Ecto neural progenitor cell (in vitro differentiated cells): Measurements from ENCODE around the gene ARHGAP28.

Experiments
- DNase-seq: peaks from one replicate; pipeline ENCODE4 v3.0.0-alpha.2; 2018; ENCODE audit warnings: low spot score

Gene ARHGAP28

DNA sequence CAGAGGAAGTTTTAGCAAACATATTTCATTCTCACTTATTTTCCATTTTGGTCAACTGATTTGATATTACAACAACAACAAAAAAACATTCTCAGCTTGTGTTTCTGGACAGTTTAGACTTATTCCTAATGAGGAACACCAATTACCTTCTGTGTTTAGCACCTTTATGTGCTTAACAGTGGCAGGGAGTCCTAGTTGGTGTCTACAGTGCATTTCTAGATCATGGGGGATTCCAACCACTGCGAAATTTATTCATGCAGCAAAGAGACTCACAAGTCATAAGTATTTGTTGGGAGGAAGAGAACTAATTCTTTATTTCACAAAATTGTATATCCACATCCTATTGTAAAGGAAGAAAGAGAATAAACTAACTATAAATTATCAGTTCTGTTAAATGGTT is 4.2 kb downstream of the ARHGAP28 start:
- no peak for DNase-seq

DNA sequence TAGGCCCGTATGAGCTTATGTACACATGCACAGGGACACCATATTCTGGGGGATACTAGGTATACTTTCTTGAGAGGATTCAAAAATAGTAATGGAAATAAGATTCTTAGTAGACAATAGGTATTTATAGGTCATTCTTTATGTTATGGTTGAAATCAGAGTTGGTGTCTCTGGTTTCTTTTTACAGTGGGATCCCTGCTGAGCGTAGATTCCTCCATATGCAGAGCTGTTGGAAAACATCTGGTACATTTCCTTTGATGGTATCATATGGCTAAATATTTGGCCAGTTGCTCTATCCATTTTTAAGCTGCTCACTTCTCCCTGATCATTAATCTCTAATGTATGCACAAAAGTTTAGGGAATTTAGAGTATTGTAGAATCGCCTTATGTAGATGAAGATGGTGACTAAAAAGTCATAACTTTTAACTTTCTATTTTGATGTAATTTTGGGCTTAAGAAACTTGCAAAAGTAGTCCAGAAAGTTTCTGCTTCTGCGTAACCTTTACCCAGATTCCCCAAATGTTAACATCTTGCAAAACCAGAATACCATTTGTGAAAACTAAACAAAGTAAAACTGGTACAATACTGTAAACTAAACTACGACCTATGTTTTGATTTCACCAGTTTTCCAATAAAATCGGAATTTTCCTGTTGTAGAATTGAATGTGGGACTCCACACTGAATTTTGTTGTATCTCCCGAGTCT is 5.4 kb downstream of the ARHGAP28 start:
- DNase-seq: no peak

DNA sequence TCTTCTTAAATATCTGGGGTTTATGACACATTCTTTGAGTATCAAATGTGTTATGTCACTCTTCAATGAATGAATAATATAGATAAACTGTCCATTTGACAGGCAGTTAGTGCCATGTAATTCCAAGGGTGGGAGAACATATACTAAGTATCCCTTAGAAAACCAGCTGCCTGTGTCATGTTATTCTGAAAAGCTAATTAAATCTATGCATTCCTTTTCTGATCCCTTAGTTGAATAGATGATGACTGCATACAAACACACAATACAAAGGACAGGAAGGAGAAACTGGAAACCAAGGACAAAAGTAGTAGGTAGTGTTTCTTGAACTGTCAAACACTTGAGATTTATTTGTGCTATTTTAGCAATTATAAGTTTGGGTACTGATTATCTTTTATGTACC is 8.3 kb downstream of the ARHGAP28 start:
- no peak for DNase-seq

DNA sequence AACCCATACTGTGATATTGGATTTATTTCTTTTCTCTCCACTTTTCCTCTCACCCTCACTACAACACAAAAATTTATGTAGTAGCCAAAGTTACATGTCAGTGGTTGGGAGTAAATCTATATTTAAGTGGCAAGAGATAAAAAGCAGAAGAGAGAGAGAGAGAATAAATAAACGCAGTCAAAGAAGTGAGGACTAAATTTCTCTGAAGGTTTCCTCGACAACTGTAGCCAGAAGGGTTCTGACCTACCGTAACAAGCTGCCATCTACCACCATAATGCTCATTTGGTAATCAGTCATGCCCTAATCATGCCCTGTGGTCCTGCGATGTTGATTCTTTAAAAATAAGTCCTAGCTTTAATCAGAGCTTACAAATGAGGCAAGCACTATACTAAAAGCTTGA is 9.1 kb downstream of the ARHGAP28 start:
- no peak for DNase-seq

DNA sequence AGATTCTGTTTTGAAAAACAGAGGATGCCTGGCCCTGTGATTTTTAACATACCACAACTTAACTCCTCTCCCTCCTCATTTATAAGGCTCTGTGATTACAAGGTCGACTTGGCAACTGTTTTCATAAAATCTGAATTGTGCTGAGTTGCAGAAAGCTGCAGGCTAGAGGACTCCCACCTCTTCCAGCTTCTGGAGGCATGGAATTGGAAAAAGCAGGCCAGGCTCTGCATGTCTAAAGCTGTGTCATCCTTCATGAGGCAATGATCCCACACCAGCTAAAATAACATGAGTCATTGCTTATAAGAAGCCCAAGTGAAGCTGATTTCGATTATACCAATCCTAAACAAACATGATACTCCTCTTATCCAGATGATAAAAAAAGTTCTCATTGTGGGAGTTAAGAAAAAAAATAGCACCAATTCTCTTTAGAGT is 11.7 kb downstream of the ARHGAP28 start:
- no peak for DNase-seq

DNA sequence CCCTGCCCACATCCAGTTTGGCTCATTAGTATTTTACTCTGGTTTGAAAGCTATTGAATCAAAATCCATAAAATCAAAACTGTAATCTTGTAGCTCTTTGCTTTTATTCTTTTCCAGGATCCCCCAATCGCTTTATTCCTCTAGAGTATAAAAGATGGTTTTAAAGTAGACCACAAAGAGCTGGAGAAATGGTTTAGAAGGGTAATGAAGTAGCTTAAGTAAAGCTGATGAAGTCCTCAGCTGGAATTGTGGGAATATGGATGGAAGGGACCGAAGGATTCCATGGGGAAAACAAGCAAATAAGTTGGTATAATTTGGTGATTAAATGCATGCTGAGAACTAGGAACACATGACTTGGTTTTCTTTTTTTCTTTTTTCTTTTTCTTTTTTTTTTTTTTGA is 12.3 kb downstream of the ARHGAP28 start:
- no peak for DNase-seq

DNA sequence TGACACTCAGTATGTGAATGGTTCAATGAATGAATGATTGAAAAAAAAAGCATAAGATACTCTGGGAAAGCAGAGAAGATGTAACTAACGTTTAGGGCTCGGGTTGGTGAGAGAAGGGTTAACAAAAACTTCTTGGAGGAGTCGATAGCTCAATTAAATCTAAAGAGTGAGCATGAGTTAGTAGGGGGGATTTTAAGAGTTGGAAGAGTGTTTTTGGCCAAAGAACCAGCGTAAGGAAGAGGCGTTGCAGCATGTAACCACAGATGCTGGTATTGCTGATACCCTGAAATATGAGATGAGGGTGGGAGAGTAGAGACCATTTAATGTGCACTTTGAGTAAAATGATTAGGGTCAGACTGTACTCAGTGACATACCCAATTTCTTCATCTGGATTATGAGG is 14.5 kb downstream of the ARHGAP28 start:
- no peak for DNase-seq

DNA sequence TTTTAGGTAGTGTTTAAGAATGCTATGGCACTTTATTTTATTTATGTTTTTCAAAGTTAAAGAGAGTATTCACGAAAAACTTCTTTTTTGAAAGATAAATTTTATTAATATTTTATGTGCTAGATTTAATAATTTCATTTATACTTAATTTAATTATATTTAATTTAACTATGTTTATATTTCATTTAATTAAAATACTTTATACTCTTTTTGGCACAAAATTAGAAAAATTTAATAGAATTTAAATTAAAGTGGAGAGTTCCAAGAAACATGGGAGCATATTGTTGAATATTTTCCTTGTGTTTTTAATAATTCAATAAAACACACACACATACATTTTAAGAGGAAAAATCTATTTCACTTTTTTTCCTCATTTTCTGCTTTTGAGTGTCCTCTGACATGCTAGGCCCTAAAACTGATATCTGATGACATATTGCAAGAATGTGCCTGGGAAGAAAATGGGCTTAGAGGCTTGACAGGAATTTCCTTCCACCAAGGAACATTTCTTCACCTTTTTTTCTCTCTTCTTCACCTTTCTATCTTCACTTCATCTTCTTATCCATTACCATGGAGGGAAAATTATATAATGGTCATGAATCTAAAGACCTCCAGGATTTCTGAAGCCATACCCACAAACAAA is 15.4 kb downstream of the ARHGAP28 start:
- DNase-seq: no peak

DNA sequence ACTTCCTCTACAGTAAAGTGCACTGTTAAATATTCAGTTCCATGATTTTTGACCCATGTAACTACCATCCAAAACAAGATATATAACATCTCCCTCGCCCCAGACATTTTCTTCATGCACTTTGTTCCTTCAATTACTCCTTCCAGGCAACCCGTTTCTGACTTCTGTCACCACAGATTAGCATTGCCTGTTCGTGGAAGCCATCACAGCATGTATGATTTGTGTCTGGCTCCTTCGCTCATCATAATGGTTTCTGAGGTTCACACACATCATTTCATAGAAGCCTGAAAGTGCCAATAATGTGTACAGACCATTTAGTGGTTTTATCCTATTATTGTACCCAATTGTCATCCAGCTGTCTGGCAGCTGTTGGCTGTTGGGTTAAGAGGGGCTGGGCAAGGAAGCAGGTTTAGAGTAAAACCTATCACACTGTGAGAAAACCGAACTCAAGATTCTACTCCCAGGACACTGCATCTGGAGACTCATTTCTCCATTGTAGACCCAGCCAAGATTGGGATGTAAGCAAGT is 16.1 kb downstream of the ARHGAP28 start:
- DNase-seq: no peak

DNA sequence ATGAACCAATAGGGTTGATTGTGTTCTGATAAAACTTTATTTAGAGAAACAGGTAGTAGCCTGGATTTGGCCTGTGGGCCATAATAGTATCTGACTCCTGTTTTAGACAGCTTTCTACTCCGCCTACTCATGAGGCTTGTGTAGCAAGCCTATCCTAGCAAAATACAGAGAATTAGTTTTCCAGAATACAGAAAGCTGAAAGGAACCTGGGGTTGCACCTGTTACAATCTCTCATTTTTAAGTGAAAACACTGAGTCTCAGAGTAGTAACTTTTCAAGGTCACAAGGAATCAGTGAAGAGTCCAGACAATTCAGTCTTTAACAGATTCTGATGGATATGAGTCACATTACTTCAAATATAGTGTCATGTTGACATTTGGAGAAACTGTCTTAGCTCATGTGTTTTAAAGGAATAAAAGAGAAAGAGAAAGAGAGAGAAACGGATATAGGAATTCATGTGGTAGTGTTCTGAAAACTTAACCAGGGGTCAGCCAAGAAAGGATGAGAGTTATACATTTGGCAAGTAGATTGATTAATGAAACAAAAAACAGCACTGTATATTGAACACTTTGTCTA is 17.0 kb downstream of the ARHGAP28 start:
- DNase-seq: no peak

DNA sequence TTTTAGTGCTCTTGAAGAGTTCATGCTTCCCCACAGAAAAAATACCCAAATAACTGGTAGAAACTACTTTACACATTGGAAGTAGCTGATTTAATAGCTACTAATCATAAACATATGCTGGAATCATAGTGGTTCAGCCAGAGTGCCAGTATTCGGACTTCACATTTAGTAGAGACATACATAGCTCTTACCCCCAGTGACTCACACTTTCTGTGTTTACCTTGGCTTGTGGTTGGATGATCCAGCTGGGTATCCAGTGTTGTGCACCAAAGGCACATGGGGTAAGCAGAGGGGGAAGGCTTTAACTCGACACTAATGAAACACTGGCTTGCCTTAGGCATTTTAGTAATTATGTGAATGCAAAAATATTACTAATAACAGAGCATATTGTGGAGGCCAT is 18.1 kb downstream of the ARHGAP28 start:
- no peak for DNase-seq

DNA sequence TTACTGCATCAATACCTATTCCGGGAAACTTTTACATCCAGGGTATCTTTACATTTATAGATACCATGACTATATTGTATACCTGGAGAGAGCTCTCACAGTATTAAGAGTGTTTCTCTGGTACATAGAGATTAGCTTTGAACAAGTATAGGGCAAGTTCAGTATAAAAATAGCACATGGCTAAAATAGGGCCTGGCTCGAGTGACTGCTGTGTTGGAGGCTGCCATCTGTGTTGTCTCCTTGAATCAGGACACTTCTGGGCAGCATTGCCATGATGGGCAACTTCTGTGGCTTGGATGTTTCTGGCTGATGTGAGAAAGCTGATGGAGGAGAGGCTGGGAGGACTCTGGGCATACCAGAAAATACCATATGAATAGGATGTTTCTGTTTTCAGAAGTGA is 18.7 kb downstream of the ARHGAP28 start:
- no peak for DNase-seq

DNA sequence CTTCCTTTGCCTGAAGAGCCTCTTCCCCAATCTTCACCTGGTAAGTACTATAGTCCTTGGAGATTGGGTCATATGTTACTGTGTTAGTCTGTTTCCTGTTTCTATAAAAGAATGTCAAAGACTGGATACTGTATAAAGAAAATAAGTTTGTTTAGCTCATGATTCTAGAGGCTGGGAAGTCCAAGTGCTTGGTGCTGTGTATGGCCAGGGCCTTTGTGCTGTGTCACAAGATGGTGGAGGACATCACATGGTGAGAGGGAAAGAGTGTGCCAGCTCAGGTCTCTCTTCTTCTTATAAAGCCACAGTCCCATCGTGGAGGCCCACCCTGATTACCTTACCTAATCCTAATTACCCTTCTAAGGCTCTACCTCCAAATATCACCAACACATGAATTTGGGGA is 20.9 kb downstream of the ARHGAP28 start:
- no peak for DNase-seq

DNA sequence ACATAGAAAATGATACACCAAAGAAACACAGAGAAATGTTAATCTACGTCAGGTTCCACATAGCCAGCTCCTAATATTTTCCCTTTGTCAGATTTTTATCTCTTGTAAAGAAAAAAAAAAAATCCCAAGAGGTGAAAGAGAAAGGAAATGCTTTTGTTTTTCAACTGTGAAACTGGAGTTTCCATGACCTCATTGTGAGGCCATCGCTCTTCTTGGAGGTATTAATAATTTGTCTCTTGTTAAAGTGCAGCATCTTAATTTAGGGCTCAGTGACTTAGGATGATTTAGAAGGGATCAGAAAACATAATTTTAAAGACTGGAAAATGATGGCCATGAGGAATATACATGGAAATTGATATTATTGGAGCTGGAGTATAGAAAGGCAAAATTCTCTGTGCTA is 21.7 kb downstream of the ARHGAP28 start:
- DNase-seq: no peak

DNA sequence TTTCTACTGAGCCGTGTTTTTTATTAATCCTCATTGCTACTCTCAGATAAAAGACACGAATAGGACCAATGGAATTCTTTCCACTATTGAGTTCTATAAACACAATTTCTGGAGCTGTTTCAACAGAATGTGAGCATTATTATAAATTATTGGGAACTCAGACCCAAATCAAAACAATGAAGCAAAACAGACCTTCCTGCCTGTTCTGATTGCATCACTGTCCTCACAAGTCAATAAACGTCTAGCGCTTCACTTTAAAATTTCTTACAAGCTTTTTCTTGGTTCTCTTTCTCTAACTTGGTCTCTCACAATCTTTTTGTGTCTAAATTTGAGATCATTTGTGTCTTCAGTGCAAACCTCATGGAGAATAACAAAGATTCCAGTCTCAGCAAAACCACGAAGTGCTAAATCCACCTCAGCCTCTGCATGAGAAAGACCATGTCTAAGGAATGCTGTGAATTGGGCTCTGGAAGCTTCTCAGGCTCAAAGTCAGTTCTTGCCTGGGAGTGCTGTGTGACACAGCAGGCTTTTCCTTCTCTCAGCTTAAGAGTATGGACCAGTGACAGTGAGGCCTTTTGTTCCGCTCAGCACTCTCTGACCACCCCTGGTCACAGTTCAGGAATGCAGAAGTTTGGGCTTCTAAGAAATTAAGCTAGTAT is 22.8 kb downstream of the ARHGAP28 start:
- DNase-seq: peak; percentile 67

DNA sequence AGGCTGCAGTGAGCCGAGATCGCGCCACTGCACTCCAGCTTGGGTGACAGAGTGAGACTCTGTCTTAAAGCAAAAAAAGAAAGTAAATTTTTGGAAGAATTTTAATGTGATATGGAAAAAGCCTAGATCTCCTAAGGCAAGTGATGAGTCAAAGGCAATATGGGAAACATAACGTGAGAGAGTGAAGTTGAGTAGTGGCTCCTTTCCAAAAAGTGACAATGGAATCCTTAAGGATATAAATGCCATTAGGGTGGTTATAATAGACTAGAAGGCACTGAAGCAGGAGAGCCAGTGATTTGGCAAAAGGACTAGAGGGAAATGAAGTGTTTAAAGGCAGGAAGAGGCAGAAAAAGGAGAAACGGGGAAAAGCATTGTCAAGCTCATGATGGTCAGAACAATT is 25.6 kb downstream of the ARHGAP28 start:
- no peak for DNase-seq

DNA sequence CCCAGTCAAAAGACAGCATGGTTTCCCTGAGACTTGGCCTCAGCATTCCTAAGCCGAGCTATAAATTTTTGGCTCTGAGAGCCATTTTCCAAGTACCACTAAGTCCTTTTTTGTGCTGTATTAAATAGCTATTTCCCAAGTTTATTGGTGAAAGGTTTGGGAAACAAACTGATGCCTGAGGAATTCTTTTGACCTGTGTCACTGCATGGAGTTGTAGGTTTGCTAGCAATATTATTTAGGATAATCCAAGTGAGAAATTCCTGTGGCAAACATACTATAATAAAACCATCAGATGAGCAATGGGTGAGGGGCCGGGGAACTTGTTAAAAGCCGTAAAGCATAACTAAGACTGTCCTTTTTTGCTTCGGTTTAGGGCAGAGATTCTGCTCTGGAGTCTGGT is 28.4 kb downstream of the ARHGAP28 start:
- DNase-seq: no peak

DNA sequence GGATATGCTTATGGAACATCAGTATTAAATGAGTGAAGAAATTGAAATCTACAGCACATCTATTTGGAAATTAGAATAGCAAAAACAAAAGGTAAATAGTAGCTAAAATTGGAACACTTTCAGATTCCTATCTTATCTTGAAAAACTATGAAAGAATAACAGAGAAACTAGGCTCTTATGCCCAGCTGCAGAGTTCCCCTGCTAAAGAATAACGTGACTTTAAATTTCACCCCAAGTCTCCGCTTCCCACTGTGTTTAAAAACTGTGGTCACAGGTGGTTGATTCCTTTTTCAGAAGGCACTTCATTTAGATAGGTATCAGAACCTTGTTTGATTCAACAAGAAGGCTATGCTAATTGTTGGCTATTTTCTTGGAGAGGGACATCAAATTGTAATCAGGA is 30.1 kb downstream of the ARHGAP28 start:
- DNase-seq: no peak

DNA sequence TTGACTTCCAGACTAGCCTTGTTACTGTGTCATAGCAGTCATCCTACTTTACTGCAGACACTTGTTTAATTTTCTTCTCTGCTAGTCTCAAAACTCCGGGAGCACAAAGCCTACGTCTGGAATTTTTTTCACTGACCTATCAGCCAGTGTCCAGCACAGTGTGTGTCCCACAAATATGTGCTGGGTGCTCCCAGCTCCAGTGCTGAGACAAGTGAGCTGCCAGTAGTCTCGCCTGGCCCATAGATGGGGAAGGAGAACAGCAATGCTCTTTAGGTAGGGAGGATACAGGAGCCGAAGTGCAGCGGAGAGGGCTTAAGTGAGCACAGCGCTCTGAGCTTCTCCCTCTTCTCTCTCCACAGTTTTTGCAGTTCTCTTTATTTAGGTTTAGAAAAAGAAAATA is 34.0 kb downstream of the ARHGAP28 start:
- DNase-seq: no peak

DNA sequence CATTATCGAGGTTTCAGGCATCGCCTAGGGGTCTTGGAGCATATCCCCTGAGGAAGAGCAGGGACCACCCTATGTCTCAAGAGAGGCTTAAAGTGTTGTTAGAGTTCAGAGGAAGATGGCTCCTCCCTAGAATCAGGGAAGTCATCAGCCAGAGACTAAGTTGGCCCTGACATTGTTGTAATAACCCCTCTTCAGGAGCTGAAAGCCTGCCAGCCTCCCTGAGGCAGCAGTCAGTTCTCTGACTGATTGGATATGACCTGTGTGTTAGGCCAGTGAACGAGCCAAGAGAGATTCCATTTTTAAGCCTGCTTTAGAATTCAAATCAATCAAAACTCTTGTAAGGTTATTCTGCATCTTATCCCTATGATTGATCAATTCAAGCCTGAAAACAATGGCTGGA is 34.9 kb downstream of the ARHGAP28 start:
- DNase-seq: no peak

DNA sequence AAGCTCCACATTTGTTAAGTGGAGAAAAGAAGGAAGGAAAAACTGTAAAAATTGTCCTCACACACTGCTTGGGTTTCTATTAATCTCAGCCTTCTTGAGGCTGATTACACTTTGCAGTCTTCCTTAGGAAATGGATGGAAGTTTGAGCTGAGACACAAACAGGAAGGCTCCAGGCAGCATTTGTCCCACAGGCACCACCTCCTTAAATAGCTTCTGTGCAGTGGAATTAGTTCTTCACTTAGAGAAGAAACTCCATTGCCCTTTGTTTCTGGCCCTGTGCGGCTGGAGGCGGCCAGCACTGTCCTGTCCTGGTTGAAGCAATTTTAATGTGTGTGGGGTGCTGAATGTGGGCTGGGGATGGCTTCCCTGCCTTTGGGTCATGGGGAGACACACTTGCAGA is 44.3 kb downstream of the ARHGAP28 start:
- no peak for DNase-seq

DNA sequence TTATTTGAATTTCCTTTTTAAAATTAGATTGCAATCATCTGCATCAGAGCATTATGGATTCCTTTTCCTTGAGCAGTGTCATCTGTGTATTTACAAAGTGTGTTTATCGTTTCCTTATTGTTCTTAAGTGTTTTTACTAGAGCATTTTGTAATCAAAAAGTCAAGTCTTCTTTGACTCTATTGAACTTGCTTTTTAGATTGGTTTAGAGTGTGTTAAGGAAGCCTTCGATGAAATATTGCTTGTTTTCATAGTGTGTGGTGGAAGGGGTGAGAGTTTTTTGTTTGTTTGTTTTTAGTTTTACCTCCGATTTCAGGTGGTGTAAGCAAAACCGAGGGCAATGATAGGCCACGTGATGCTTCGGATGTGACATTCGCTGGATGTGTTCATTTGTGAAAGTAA is 45.7 kb downstream of the ARHGAP28 start:
- no peak for DNase-seq

DNA sequence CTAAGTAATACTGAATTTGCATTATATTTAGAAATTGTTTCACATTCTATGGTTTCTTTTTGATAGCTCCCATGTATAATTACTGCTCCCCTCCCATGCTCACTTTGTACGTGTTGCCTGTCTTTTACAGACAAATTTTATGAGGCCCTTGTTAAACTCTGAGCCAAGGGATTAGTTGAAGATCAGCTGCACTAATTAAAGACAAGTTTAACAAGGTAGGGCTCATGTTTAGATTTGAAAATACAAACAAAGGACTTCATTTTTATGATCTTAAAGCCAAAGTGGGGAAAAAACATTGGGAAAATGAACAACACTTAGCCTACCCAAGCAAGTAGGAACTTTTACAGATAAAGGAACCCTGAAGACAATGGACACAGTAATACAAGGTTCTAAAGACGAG is 46.2 kb downstream of the ARHGAP28 start:
- DNase-seq: no peak
